ENCODE data around the gene MIGA2. TPM values are rescaled to one million over a fixed set of nuclear protein-coding genes. Genes with fewer than 3 reads are reported as not detected.

The MIGA2 gene
- total and polyA plus RNA-seq, 2 experiments from 2014 or later = 19.3 to 47.8 TPM

GRCh38 chr9:128992995-128993394 lies 43.4 kb upstream of the MIGA2 start:
- DNase-seq (ENCODE audit: low spot score) = peak; percentile 65
- H3K36me3 Mint-ChIP-seq (ENCODE audit: low read depth) = peaks cover 72% of the 10 kb centered on the region

More at GRCh38 chr9:128992995-128993394, 43.4 kb upstream of the MIGA2 start:
- peaks cover 4% of the 10 kb centered on the region for H3K27me3 Mint-ChIP-seq (ENCODE audit: insufficient read depth, low read depth, poor library complexity)
- H3F3A ChIP-seq (replicated peaks; ENCODE audit: low read depth) = peaks cover 17% of the 10 kb centered on the region
- H3K4me3 ChIP-seq = no peak overlapping the region
- no peaks in the 10 kb centered on the region for H3K27me3 ChIP-seq (ENCODE audit: insufficient read depth)
- H3K36me3 ChIP-seq (ENCODE audit: insufficient read depth) = peaks cover 63% of the 10 kb centered on the region
- H3K9me2 ChIP-seq (ENCODE audit: insufficient read depth) = no peaks in the 10 kb centered on the region
- no peak overlapping the region for H3K4me2 ChIP-seq
- no peaks in the 10 kb centered on the region for H3K9me3 Mint-ChIP-seq
- no peaks in the 10 kb centered on the region for H3K79me2 ChIP-seq (replicated peaks; ENCODE audit: insufficient read depth)
- no peaks in the 10 kb centered on the region for H3K4me1 ChIP-seq (ENCODE audit: insufficient read depth)
- no peaks in the 10 kb centered on the region for H3K4me1 Mint-ChIP-seq
- no peak overlapping the region for H2AFZ ChIP-seq
- H3K27ac Mint-ChIP-seq = no peak overlapping the region
- peak; percentile 89 for ATAC-seq
- TF ChIP-seq POLR2AphosphoS5 (IDR thresholded peaks at IDR 0.05; ENCODE audit: low read depth) (no peak), NANOG (IDR thresholded peaks at IDR 0.05; ENCODE audit: borderline replicate concordance) (no peak), REST (IDR thresholded peaks at IDR 0.05; ENCODE audit: unreplicated experiment) (no peak), ETS1 (IDR thresholded peaks at IDR 0.05) (no peak), CTCF (conservative IDR thresholded peaks at IDR 0.05; ENCODE audit: low read depth in 2 of 2) (peak; percentile 47 to 55), ZNF462 (CRISPR knock-in tag; IDR thresholded peaks at IDR 0.05) (no peak), ZNF114 (CRISPR knock-in tag; IDR thresholded peaks at IDR 0.05) (no peak), EZH2phosphoT487 (IDR thresholded peaks at IDR 0.05; ENCODE audit: unreplicated experiment) (no peak)
- no peak overlapping the region for H3K4me3 Mint-ChIP-seq
- no peak overlapping the region; the same call in 1 of the 2 replicates for H3K27ac ChIP-seq (ENCODE audit: low read depth)
- H4K20me1 ChIP-seq (replicated peaks; ENCODE audit: insufficient read depth) = peaks cover 17% of the 10 kb centered on the region
